Gastrocnemius medialis (tissue), 4 donors: Measurements from ENCODE around the gene NFIA. TPM values are rescaled to one million over a fixed set of nuclear protein-coding genes. Genes with fewer than 3 reads are reported as not detected.

Experiments
- ATAC-seq, 2 donors: fragments of 150-250 bp; one replicate each; pipeline ENCODE4 v1.9.1; 2016
- DNase-seq, 2 donors: peaks; one replicate each; pipeline ENCODE4 v3.0.0-alpha.2; 2019
- H3K27ac ChIP-seq, 4 donors: fragments of 200-600 bp; sonication (generic); 1 replicate in 1 of 4; 2 replicates in 3 of 4; pipeline ENCODE4 v1.5.1; 2016 to 2018; ENCODE audit warnings: mild to moderate bottlenecking in 2 of 4, moderate library complexity in 1 of 4
- H3K27me3 ChIP-seq, 3 donors: fragments of 200-600 bp; sonication (generic) in 2 of 3; 1 replicate in 1 of 3; 2 replicates in 2 of 3; pipeline versions ENCODE4 v1.5.1 to v1.6.0; 2016 to 2019; ENCODE audit warnings: mild to moderate bottlenecking in 1 of 3, moderate library complexity in 1 of 3
- H3K36me3 ChIP-seq, 2 donors: fragments of 200-600 bp; sonication (generic) in 1 of 2; one replicate each; pipeline ENCODE4 v1.5.1; 2017 to 2018
- H3K4me1 ChIP-seq, 2 donors: fragments of 200-600 bp; sonication (generic) in 1 of 2; one replicate each; pipeline ENCODE4 v1.5.1; 2016 to 2017; ENCODE audit warnings: mild to moderate bottlenecking in 2 of 2
- H3K4me3 ChIP-seq, 4 donors: fragments of 200-600 bp; sonication (generic) in 3 of 4; 1 replicate in 1 of 4; 2 replicates in 3 of 4; pipeline ENCODE4 v1.5.1; 2016 to 2019; ENCODE audit warnings: mild to moderate bottlenecking in 2 of 4
- H3K9me3 ChIP-seq, 3 donors: fragments of 200-600 bp; sonication (generic) in 2 of 3; 1 replicate in 1 of 3; 2 replicates in 2 of 3; pipeline ENCODE4 v1.5.1; 2016 to 2019
- POLR2A ChIP-seq, 2 donors: fragments of 450-650 bp; IDR thresholded peaks; one replicate each; pipeline ENCODE4 v1.6.1; 2017; ENCODE audit warnings: antibody characterized with exemption in 2 of 2, mild to moderate bottlenecking in 2 of 2, moderate library complexity in 2 of 2
- in situ Hi-C, 4 donors: fragments of 200-750 bp; cut with MboI; loops; one replicate each; pipeline versions ENCODE4 v1.15.0 to v1.8.0; 2017; ENCODE audit warnings: low sequenced_read_pairs in 4 of 4
- intact Hi-C: fragments of 100-400 bp; cut with DNase I; formaldehyde crosslinking; loops from one replicate; pipeline ENCODE4 v1.15.1; 2023; ENCODE audit warnings: low total_unique reads
- total RNA-seq, 4 donors: library from RNA; depleted of rRNA; stranded (reverse); fragments of >200 nt; gene quantifications; one replicate each; pipeline versions ENCODE4 v1.1.0 to v1.2.3, GENCODE V29; 2016
- TF ChIP-seq, protein P1 (sequence below), 5 experiments: fragments of 450-650 bp in 3 of 5; fragments of 200-600 bp in 2 of 5; sonication (generic) in 2 of 5; IDR thresholded peaks in 4 of 5; conservative IDR thresholded peaks in 1 of 5; 1 replicate in 4 of 5; 2 replicates in 1 of 5; pipeline ENCODE4 v1.5.1; 2016 to 2019; ENCODE audit warnings: antibody characterized with exemption in 5 of 5, mild to moderate bottlenecking in 3 of 5, moderate library complexity in 3 of 5

The NFIA gene
- total RNA-seq, 4 donors from 2014 or later = 12.9 to 27.0 (median 26.6) TPM

DNA sequence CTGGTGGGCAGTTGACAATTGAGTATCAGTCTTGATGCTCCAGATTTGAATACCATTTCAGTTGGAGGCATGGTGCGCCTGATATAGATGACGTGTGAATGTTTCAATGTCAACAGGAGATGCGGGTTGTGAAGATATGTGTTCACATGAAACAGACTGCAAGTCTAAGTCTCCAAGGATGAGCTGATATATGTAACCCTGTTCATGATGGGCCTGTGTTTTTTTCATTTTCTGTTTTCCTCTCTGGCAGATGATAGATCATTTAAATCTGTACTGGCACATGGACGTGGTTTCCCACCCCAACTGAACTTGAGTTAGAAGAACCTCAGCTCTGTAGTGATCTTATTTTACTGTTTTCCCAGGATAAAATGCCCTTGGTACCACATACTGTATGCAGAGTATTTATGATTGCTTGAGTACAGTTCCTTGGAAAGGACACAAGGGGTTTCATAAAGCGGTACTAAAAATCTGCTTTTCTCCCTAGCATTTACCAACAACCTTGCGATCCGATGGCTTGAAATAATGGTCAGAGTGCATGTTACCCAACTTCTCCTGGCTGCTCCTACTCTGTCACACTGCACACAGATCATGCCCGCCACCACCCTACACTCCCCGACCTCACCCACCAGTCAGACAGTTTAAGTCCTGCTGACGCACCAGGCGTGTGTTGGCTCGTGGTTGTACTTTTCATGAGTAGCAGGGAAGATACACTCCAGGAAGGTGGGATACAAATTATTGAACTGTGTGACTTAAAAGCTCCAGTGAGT lies 131.1 kb downstream of the NFIA start:
- Histone ChIP-seq H3K27me3 (no peaks in the 10 kb centered on the region), H3K4me1 (peaks cover 42 to 53% of the 10 kb centered on the region in 2 donors), H3K36me3 (no peaks in the 10 kb centered on the region), H3K4me3 (no peak overlapping the region), H3K9me3 (no peaks in the 10 kb centered on the region), H3K27ac (no peak overlapping the region)
- no peak for TF ChIP-seq POLR2A (IDR thresholded peaks at IDR 0.05)
- TF ChIP-seq, protein P1, sequence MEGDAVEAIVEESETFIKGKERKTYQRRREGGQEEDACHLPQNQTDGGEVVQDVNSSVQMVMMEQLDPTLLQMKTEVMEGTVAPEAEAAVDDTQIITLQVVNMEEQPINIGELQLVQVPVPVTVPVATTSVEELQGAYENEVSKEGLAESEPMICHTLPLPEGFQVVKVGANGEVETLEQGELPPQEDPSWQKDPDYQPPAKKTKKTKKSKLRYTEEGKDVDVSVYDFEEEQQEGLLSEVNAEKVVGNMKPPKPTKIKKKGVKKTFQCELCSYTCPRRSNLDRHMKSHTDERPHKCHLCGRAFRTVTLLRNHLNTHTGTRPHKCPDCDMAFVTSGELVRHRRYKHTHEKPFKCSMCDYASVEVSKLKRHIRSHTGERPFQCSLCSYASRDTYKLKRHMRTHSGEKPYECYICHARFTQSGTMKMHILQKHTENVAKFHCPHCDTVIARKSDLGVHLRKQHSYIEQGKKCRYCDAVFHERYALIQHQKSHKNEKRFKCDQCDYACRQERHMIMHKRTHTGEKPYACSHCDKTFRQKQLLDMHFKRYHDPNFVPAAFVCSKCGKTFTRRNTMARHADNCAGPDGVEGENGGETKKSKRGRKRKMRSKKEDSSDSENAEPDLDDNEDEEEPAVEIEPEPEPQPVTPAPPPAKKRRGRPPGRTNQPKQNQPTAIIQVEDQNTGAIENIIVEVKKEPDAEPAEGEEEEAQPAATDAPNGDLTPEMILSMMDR (IDR thresholded peaks at IDR 0.05 in 4 of 5, conservative IDR thresholded peaks at IDR 0.05 in 1 of 5) = no peak
- DNase-seq (no peak), ATAC-seq (no peak)
- in situ Hi-C loops (no loop called here), intact Hi-C loops (no loop called here)

DNA sequence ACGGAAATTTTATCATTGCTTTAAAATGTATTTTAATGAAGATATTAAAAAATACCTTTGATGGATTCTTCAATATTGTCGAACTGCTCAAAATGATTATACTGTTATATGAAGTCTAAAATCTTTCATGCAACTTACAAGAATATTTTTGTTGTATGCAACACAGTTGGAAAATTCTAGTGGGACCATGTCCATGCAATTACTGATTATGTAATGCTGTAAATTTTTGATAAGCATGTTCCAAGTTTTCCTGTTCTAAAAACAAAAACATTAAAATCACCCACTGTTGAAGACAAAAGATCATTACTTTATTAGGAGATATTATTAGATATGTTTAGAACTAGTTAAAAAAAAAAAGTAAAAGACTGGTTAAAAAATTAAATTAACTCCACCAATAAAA lies 132.8 kb downstream of the NFIA start:
- intact Hi-C loops = no loop called here
- ATAC-seq = no peak
- Histone ChIP-seq H3K4me3 (no peak overlapping the region), H3K4me1 (peaks cover 39 to 41% of the 10 kb centered on the region in 2 donors), H3K27me3 (no peaks in the 10 kb centered on the region), H3K27ac (no peak overlapping the region), H3K36me3 (no peaks in the 10 kb centered on the region), H3K9me3 (no peaks in the 10 kb centered on the region)
- DNase-seq = no peak
- in situ Hi-C loops = no loop called here
- TF ChIP-seq, protein P1 (IDR thresholded peaks at IDR 0.05 in 4 of 5, conservative IDR thresholded peaks at IDR 0.05 in 1 of 5) = no peak
- TF ChIP-seq POLR2A (IDR thresholded peaks at IDR 0.05) = no peak

GRCh38 chr1:61215676-61216289 lies 133.4 kb downstream of the NFIA start:
- intact Hi-C loops (no loop called here), in situ Hi-C loops (no loop called here)
- no peaks in the 10 kb centered on the region for H3K9me3 ChIP-seq
- H3K27me3 ChIP-seq = no peaks in the 10 kb centered on the region
- DNase-seq = no peak
- H3K4me1 ChIP-seq = peaks cover 34 to 37% of the 10 kb centered on the region in 2 donors
- no peak overlapping the region for H3K4me3 ChIP-seq
- H3K36me3 ChIP-seq = no peaks in the 10 kb centered on the region
- H3K27ac ChIP-seq = no peak overlapping the region
- no peak for ATAC-seq
- TF ChIP-seq POLR2A (IDR thresholded peaks at IDR 0.05) = no peak

GRCh38 chr1:61220536-61220935 lies 138.2 kb downstream of the NFIA start:
- Histone ChIP-seq H3K36me3 (no peaks in the 10 kb centered on the region), H3K4me1 (peaks cover 38 to 57% of the 10 kb centered on the region in 2 donors), H3K27me3 (no peaks in the 10 kb centered on the region), H3K4me3 (no peak overlapping the region), H3K27ac (no peak overlapping the region), H3K9me3 (no peaks in the 10 kb centered on the region)
- TF ChIP-seq, protein P1 (IDR thresholded peaks at IDR 0.05 in 4 of 5, conservative IDR thresholded peaks at IDR 0.05 in 1 of 5) = no peak
- TF ChIP-seq POLR2A (IDR thresholded peaks at IDR 0.05) = no peak
- ATAC-seq = no peak
- in situ Hi-C loops (no loop called here), intact Hi-C loops (no loop called here)
- no peak for DNase-seq

GRCh38 chr1:61221642-61222041 lies 139.3 kb downstream of the NFIA start:
- Histone ChIP-seq H3K27ac (peak overlapping the region in 1 of 4 donors; percentile 3), H3K9me3 (no peaks in the 10 kb centered on the region), H3K4me3 (no peak overlapping the region), H3K27me3 (no peaks in the 10 kb centered on the region), H3K36me3 (no peaks in the 10 kb centered on the region), H3K4me1 (peaks cover 41 to 54% of the 10 kb centered on the region in 2 donors)
- intact Hi-C loops = no loop called here
- DNase-seq (no peak), ATAC-seq (no peak)
- in situ Hi-C loops = no loop called here
- TF ChIP-seq, protein P1 (IDR thresholded peaks at IDR 0.05 in 4 of 5, conservative IDR thresholded peaks at IDR 0.05 in 1 of 5) = no peak
- no peak for TF ChIP-seq POLR2A (IDR thresholded peaks at IDR 0.05)
